ENCODE results near the gene IFNL1.
"Not testable (repeated sequence)": the region's sequence is repeated elsewhere in the genome, so short reads cannot be mapped to it uniquely, and the experiment has no call there.

Gene IFNL1

GRCh38 chr19:39329948-39330347, 33.7 kb downstream of the IFNL1 start:
- no peak overlapping the region for H3K4me3 ChIP-seq (ENCODE audit: insufficient read depth, low read depth, low read length)
- peaks cover 3% of the 10 kb centered on the region for H3K4me1 ChIP-seq (ENCODE audit: control insufficient read depth, insufficient read depth, low read length)
- no peaks in the 10 kb centered on the region for H3K27me3 ChIP-seq (ENCODE audit: control insufficient read depth, insufficient read depth, low read length, poor library complexity, severe bottlenecking)
- H3K9me3 ChIP-seq (ENCODE audit: control insufficient read depth, low read length) = no peaks in the 10 kb centered on the region
- WGBS, 2 experiments = 90 to 94% methylated on average over 6 to 7 of the region's 7 CpGs
- H3K27ac ChIP-seq (ENCODE audit: insufficient read depth, low read depth, low read length, poor library complexity, severe bottlenecking) = no peak overlapping the region
- no peaks in the 10 kb centered on the region for H3K36me3 ChIP-seq (ENCODE audit: control insufficient read depth, insufficient read depth, low read length)

- Histone ChIP-seq H3K27ac (ENCODE audit: insufficient read depth, low read depth, low read length, poor library complexity, severe bottlenecking) (no peak overlapping the region), H3K36me3 (ENCODE audit: control insufficient read depth, insufficient read depth, low read length) (no peaks in the 10 kb centered on the region), H3K27me3 (ENCODE audit: control insufficient read depth, insufficient read depth, low read length, poor library complexity, severe bottlenecking) (no peaks in the 10 kb centered on the region), H3K9me3 (ENCODE audit: control insufficient read depth, low read length) (no peaks in the 10 kb centered on the region), H3K4me1 (ENCODE audit: control insufficient read depth, insufficient read depth, low read length) (peaks cover 3% of the 10 kb centered on the region), H3K4me3 (ENCODE audit: insufficient read depth, low read depth, low read length) (no peak overlapping the region)
- 83 to 90% methylated on average over 5 of the region's 7 CpGs for WGBS, 2 experiments
Measured at GRCh38 chr19:39332293-39332692, 36.1 kb downstream of the IFNL1 start.

GRCh38 chr19:39332738-39333137, 36.5 kb downstream of the IFNL1 start:
- H3K27me3 ChIP-seq (ENCODE audit: control insufficient read depth, insufficient read depth, low read length, poor library complexity, severe bottlenecking); H3K4me3 ChIP-seq (ENCODE audit: insufficient read depth, low read depth, low read length); H3K36me3 ChIP-seq (ENCODE audit: control insufficient read depth, insufficient read depth, low read length); H3K4me1 ChIP-seq (ENCODE audit: control insufficient read depth, insufficient read depth, low read length); H3K27ac ChIP-seq (ENCODE audit: insufficient read depth, low read depth, low read length, poor library complexity, severe bottlenecking); H3K9me3 ChIP-seq (ENCODE audit: control insufficient read depth, low read length): not testable (repeated sequence)
- 83 to 86% methylated on average over 6 of the region's 6 CpGs for WGBS, 2 experiments

- no peak overlapping the region for H3K27ac ChIP-seq (ENCODE audit: insufficient read depth, low read depth, low read length, poor library complexity, severe bottlenecking)
- no peaks in the 10 kb centered on the region for H3K36me3 ChIP-seq (ENCODE audit: control insufficient read depth, insufficient read depth, low read length)
- WGBS, 2 experiments = 95 to 96% methylated on average over 6 of the region's 6 CpGs
- no peaks in the 10 kb centered on the region for H3K9me3 ChIP-seq (ENCODE audit: control insufficient read depth, low read length)
- H3K27me3 ChIP-seq (ENCODE audit: control insufficient read depth, insufficient read depth, low read length, poor library complexity, severe bottlenecking) = no peaks in the 10 kb centered on the region
- no peak overlapping the region for H3K4me3 ChIP-seq (ENCODE audit: insufficient read depth, low read depth, low read length)
- no peaks in the 10 kb centered on the region for H3K4me1 ChIP-seq (ENCODE audit: control insufficient read depth, insufficient read depth, low read length)
Measured at GRCh38 chr19:39333507-39333906, 37.3 kb downstream of the IFNL1 start.

GRCh38 chr19:39334444-39334976, 38.3 kb downstream of the IFNL1 start:
- Histone ChIP-seq H3K27me3 (ENCODE audit: control insufficient read depth, insufficient read depth, low read length, poor library complexity, severe bottlenecking) (no peaks in the 10 kb centered on the region), H3K36me3 (ENCODE audit: control insufficient read depth, insufficient read depth, low read length) (no peaks in the 10 kb centered on the region), H3K27ac (ENCODE audit: insufficient read depth, low read depth, low read length, poor library complexity, severe bottlenecking) (no peak overlapping the region), H3K9me3 (ENCODE audit: control insufficient read depth, low read length) (no peaks in the 10 kb centered on the region), H3K4me3 (ENCODE audit: insufficient read depth, low read depth, low read length) (no peak overlapping the region), H3K4me1 (ENCODE audit: control insufficient read depth, insufficient read depth, low read length) (no peaks in the 10 kb centered on the region)
- WGBS, 2 experiments = 87 to 92% methylated on average over 5 of the region's 5 CpGs

- Histone ChIP-seq H3K36me3 (ENCODE audit: control insufficient read depth, insufficient read depth, low read length) (no peaks in the 10 kb centered on the region), H3K9me3 (ENCODE audit: control insufficient read depth, low read length) (no peaks in the 10 kb centered on the region), H3K27me3 (ENCODE audit: control insufficient read depth, insufficient read depth, low read length, poor library complexity, severe bottlenecking) (no peaks in the 10 kb centered on the region), H3K4me1 (ENCODE audit: control insufficient read depth, insufficient read depth, low read length) (no peaks in the 10 kb centered on the region), H3K4me3 (ENCODE audit: insufficient read depth, low read depth, low read length) (no peak overlapping the region), H3K27ac (ENCODE audit: insufficient read depth, low read depth, low read length, poor library complexity, severe bottlenecking) (no peak overlapping the region)
- 80 to 83% methylated on average over 6 of the region's 6 CpGs for WGBS, 2 experiments
Measured at GRCh38 chr19:39335168-39335548, 39.0 kb downstream of the IFNL1 start.

GRCh38 chr19:39336483-39336882, 40.3 kb downstream of the IFNL1 start:
- no peaks in the 10 kb centered on the region for H3K9me3 ChIP-seq (ENCODE audit: control insufficient read depth, low read length)
- H3K4me3 ChIP-seq (ENCODE audit: insufficient read depth, low read depth, low read length) = no peak overlapping the region
- no peak overlapping the region for H3K27ac ChIP-seq (ENCODE audit: insufficient read depth, low read depth, low read length, poor library complexity, severe bottlenecking)
- 75 to 87% methylated on average over 3 of the region's 3 CpGs for WGBS, 2 experiments
- no peaks in the 10 kb centered on the region for H3K36me3 ChIP-seq (ENCODE audit: control insufficient read depth, insufficient read depth, low read length)
- H3K4me1 ChIP-seq (ENCODE audit: control insufficient read depth, insufficient read depth, low read length) = no peaks in the 10 kb centered on the region
- no peaks in the 10 kb centered on the region for H3K27me3 ChIP-seq (ENCODE audit: control insufficient read depth, insufficient read depth, low read length, poor library complexity, severe bottlenecking)

- Histone ChIP-seq H3K9me3 (ENCODE audit: control insufficient read depth, low read length) (no peaks in the 10 kb centered on the region), H3K27me3 (ENCODE audit: control insufficient read depth, insufficient read depth, low read length, poor library complexity, severe bottlenecking) (no peaks in the 10 kb centered on the region)
- 92 to 97% methylated on average over 1 of the region's 1 CpG for WGBS, 2 experiments
Measured at GRCh38 chr19:39339674-39340073, 43.5 kb downstream of the IFNL1 start.

GRCh38 chr19:39340156-39340555, 43.9 kb downstream of the IFNL1 start:
- not testable (repeated sequence) for H3K27ac ChIP-seq (ENCODE audit: insufficient read depth, low read depth, low read length, poor library complexity, severe bottlenecking); H3K4me3 ChIP-seq (ENCODE audit: insufficient read depth, low read depth, low read length); H3K27me3 ChIP-seq (ENCODE audit: control insufficient read depth, insufficient read depth, low read length, poor library complexity, severe bottlenecking); H3K9me3 ChIP-seq (ENCODE audit: control insufficient read depth, low read length); H3K36me3 ChIP-seq (ENCODE audit: control insufficient read depth, insufficient read depth, low read length); H3K4me1 ChIP-seq (ENCODE audit: control insufficient read depth, insufficient read depth, low read length)
- 91% methylated on average over 7 of the region's 7 CpGs for WGBS, 2 experiments

More at GRCh38 chr19:39339674-39340073, 43.5 kb downstream of the IFNL1 start:
- Histone ChIP-seq H3K27ac (ENCODE audit: insufficient read depth, low read depth, low read length, poor library complexity, severe bottlenecking) (no peak overlapping the region), H3K4me1 (ENCODE audit: control insufficient read depth, insufficient read depth, low read length) (peaks cover 9% of the 10 kb centered on the region), H3K36me3 (ENCODE audit: control insufficient read depth, insufficient read depth, low read length) (no peaks in the 10 kb centered on the region), H3K4me3 (ENCODE audit: insufficient read depth, low read depth, low read length) (no peak overlapping the region)

GRCh38 chr19:39341129-39341718, 45.0 kb downstream of the IFNL1 start:
- no peaks in the 10 kb centered on the region for H3K9me3 ChIP-seq (ENCODE audit: control insufficient read depth, low read length)
- no peaks in the 10 kb centered on the region for H3K27me3 ChIP-seq (ENCODE audit: control insufficient read depth, insufficient read depth, low read length, poor library complexity, severe bottlenecking)
- 6 to 7% methylated on average over 17 of the region's 17 CpGs for WGBS, 2 experiments
- peak overlapping the region; percentile 70 for H3K4me3 ChIP-seq (ENCODE audit: insufficient read depth, low read depth, low read length)
- peak overlapping the region; percentile 4 for H3K27ac ChIP-seq (ENCODE audit: insufficient read depth, low read depth, low read length, poor library complexity, severe bottlenecking)
- peaks cover 9% of the 10 kb centered on the region for H3K4me1 ChIP-seq (ENCODE audit: control insufficient read depth, insufficient read depth, low read length)
- H3K36me3 ChIP-seq (ENCODE audit: control insufficient read depth, insufficient read depth, low read length) = no peaks in the 10 kb centered on the region
